ENCODE measurements around the gene PAPOLG.

Gene PAPOLG

DNA sequence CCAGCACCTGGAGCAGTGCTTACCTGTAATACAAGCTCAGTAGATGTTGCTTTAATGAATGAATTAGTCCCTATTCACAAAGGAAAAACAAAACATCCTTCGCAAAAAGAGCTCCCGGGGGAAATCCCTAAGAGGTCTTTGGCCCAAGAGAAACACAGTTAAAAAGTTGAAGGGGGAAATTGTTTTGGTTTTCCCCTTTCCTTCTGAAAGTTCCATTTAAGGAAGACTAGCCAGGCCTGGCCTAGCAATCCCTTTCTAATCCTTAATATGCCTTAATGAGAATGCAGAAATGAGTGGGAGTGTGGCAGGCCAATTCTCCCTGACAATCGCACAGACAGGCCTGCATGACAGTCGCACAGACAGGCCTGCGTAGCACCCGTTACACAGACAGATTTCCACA is 91.8 kb downstream of the PAPOLG start:
- Histone ChIP-seq H3K9ac (ENCODE audit: low read depth, low read length) (no peak overlapping the region), H3K27me3 (ENCODE audit: insufficient read depth, low read length) (0 out of 2 replicates have a peak, but pooled peaks cover 6% of the 10 kb centered on the region), H3K27ac (ENCODE audit: low read length) (no peak overlapping the region), H3K4me3 (ENCODE audit: low read length) (no peak overlapping the region), H3K9me3 (ENCODE audit: insufficient read depth, low read depth, low read length) (no peaks in the 10 kb centered on the region), H3K36me3 (ENCODE audit: insufficient read depth, low read depth, low read length) (no peaks in the 10 kb centered on the region), H3K4me1 (ENCODE audit: insufficient read depth, low read length) (no peaks in the 10 kb centered on the region)

Data from iPS-20b (cell line).